HCT116 (cell line): ENCODE data around the gene GPC5. TPM values are rescaled to one million over a fixed set of nuclear protein-coding genes. Genes with fewer than 3 reads are reported as not detected.

Source experiments
- ATAC-seq: fragments of 200-7000 bp; cut with Tn5 transposase; 2 replicates; pipeline ENCODE4 v1.9.1; 2020; ENCODE audit warnings: mild to moderate bottlenecking, moderate library complexity
- BruUV-seq: library from RNA; stranded (reverse); fragments of 400-500 nt; replicated peaks from 2 replicates; lab custom pipeline; 2021; lab: Mats Ljungman, UMichigan
- CTCF ChIA-PET: fragments of 300-600 bp; sonication (Branson Sonifier 250); formaldehyde crosslinking; loops from one replicate; lab custom pipeline; 2021; ENCODE audit warnings: antibody characterized with exemption; lab: Charles Lee
- POLR2A ChIA-PET: fragments of 300-600, 350-600 bp; sonication (Branson Sonifier 250); formaldehyde crosslinking; loops from one replicate; lab custom pipeline; 2021; ENCODE audit warnings: antibody characterized with exemption; lab: Charles Lee
- RAD21 ChIA-PET, 2 experiments: fragments of 300-600 bp; sonication (Branson Sonifier 250); formaldehyde crosslinking; loops; one replicate each; lab custom pipeline; 2023; ENCODE audit warnings: low total read pairs in 2 of 2; ENCODE audit not compliant: uncharacterized antibody in 2 of 2, unreplicated experiment in 2 of 2, low non-redundant PET in 1 of 2; lab: Charles Lee
- DNase-seq: peaks from one replicate; pipeline ENCODE4 v3.0.0-alpha.2; 2010; ENCODE audit warnings: low read depth, low spot score
- H2AFZ ChIP-seq: fragments of 200-600 bp; shearing (Covaris generic), sonication (generic); 2 replicates; pipeline ENCODE4 v1.6.1; 2017; ENCODE audit warnings: low read depth, mixed run types, mixed read lengths, antibody characterized with exemption, low read length; ENCODE audit not compliant: poor library complexity, severe bottlenecking
- H3K27ac ChIP-seq: 2 replicates; pipeline ENCODE4 v1.5.1; 2012; ENCODE audit warnings: low read depth, low read length
- H3K27me3 ChIP-seq: fragments of 200-600 bp; sonication (generic); 2 replicates; pipeline ENCODE4 v1.6.1; 2016; ENCODE audit warnings: mixed run types, low read length, mixed read lengths; ENCODE audit not compliant: insufficient read depth
- H3K36me3 ChIP-seq, 2 experiments: fragments of 200-500 bp in 1 of 2; fragments of 200-600 bp in 1 of 2; sonication (Bioruptor generic) in 1 of 2; sonication (generic) in 1 of 2; 2 replicates each; pipeline versions ENCODE4 v1.5.1 to v1.6.1; 2014 to 2016; ENCODE audit warnings: low read length in 2 of 2, inconsistent platforms in 1 of 2, mixed read lengths in 1 of 2, mixed run types in 1 of 2; ENCODE audit not compliant: insufficient read depth in 2 of 2, control insufficient read depth in 1 of 2
- H3K4me1 ChIP-seq, 2 experiments: fragments of 200-600 bp in 1 of 2; sonication (generic) in 1 of 2; 2 replicates each; pipeline versions ENCODE4 v1.5.1 to v1.6.1; 2012 to 2017; ENCODE audit warnings: low read length in 2 of 2, inconsistent platforms in 1 of 2, mild to moderate bottlenecking in 1 of 2, mixed read lengths in 1 of 2, mixed run types in 1 of 2, moderate library complexity in 1 of 2; ENCODE audit not compliant: insufficient read depth in 2 of 2, control insufficient read depth in 1 of 2
- H3K4me2 ChIP-seq: fragments of 200-600 bp; sonication (generic); 2 replicates; pipeline ENCODE4 v1.6.1; 2017; ENCODE audit warnings: mixed run types, low read length, mixed read lengths
- H3K4me3 ChIP-seq, 2 experiments: fragments of 200-600 bp in 1 of 2; sonication (generic) in 1 of 2; replicated peaks in 1 of 2; 2 replicates each; pipeline ENCODE4 v1.5.1; 2011 to 2016; ENCODE audit warnings: low read length in 2 of 2, control low read depth in 1 of 2, low read depth in 1 of 2, mild to moderate bottlenecking in 1 of 2, mixed read lengths in 1 of 2, mixed run types in 1 of 2
- H3K79me2 ChIP-seq: fragments of 200-600 bp; sonication (generic); 2 replicates; pipeline ENCODE4 v1.6.1; 2017; ENCODE audit warnings: mild to moderate bottlenecking, mixed run types, low read length, moderate library complexity, mixed read lengths; ENCODE audit not compliant: insufficient read depth
- H3K9ac ChIP-seq: fragments of 200-600 bp; sonication (generic); 2 replicates; pipeline ENCODE4 v1.6.1; 2016; ENCODE audit warnings: low read length, mixed read lengths
- H3K9me2 ChIP-seq: fragments of 200-600 bp; sonication (generic), shearing (Covaris generic); 2 replicates; pipeline ENCODE4 v1.6.1; 2017; ENCODE audit warnings: mixed run types, mild to moderate bottlenecking, moderate library complexity; ENCODE audit not compliant: insufficient read depth
- H3K9me3 ChIP-seq, 2 experiments: fragments of 200-500 bp in 1 of 2; fragments of 200-600 bp in 1 of 2; sonication (Bioruptor generic) in 1 of 2; sonication (generic) in 1 of 2; 2 replicates each; pipeline ENCODE4 v1.6.1; 2014 to 2017; ENCODE audit warnings: low read length in 2 of 2, mixed read lengths in 2 of 2, inconsistent platforms in 1 of 2, low read depth in 1 of 2, mild to moderate bottlenecking in 1 of 2, mixed run types in 1 of 2, moderate library complexity in 1 of 2; ENCODE audit not compliant: control insufficient read depth in 1 of 2, insufficient read depth in 1 of 2
- H4K20me1 ChIP-seq: fragments of 200-600 bp; sonication (generic), shearing (Covaris generic); 2 replicates; pipeline ENCODE4 v1.6.1; 2017; ENCODE audit warnings: mixed run types, mild to moderate bottlenecking, moderate library complexity; ENCODE audit not compliant: insufficient read depth
- ATF3 ChIP-seq: IDR thresholded peaks from 2 replicates; pipeline ENCODE4 v1.6.1; 2012
- EZH2 ChIP-seq: fragments of 200-600 bp; sonication (generic); IDR thresholded peaks from 2 replicates; pipeline ENCODE4 v1.6.1; 2017; ENCODE audit warnings: antibody characterized with exemption, mixed run types
- RAD21 ChIP-seq: IDR thresholded peaks from 2 replicates; pipeline ENCODE4 v1.6.1; 2012; ENCODE audit warnings: low read depth, mild to moderate bottlenecking
- SP1 ChIP-seq: IDR thresholded peaks from 2 replicates; pipeline ENCODE4 v1.6.1; 2012; ENCODE audit warnings: low read depth
- YY1 ChIP-seq: IDR thresholded peaks from 2 replicates; pipeline ENCODE4 v1.6.1; 2011; ENCODE audit warnings: low read length, low read depth, moderate library complexity, mild to moderate bottlenecking; ENCODE audit not compliant: insufficient replicate concordance; ENCODE audit errors: extremely low read depth
- ZBTB33 ChIP-seq: IDR thresholded peaks from 2 replicates; pipeline ENCODE4 v1.6.1; 2011; ENCODE audit warnings: mild to moderate bottlenecking, low read length, moderate library complexity; ENCODE audit not compliant: insufficient replicate concordance; ENCODE audit errors: extremely low read depth
- intact Hi-C: fragments of 100-400 bp; cut with micrococcal nuclease; formaldehyde crosslinking; loops from 2 replicates; pipeline ENCODE4 v1.10.0; 2022
- total RNA-seq: library from RNA; stranded (reverse); gene quantifications from one replicate; pipeline ENCODE4 v1.2.1, GENCODE V29; 2021; ENCODE audit not compliant: unreplicated experiment

The GPC5 gene
- total RNA-seq, 1 experiment from 2014 or later = not detected

- H3K36me3 ChIP-seq = no peaks in the 10 kb centered on the region
- H3K9ac ChIP-seq = no peak overlapping the region
- CTCF ChIA-PET = no interaction called here
- no peak for TF ChIP-seq YY1
- TF ChIP-seq RAD21 = no peak
- no peak for TF ChIP-seq SP1
- TF ChIP-seq ATF3 = no peak
- TF ChIP-seq EZH2 = no peak
- TF ChIP-seq ZBTB33 = no peak
- peaks cover 0 to 14% of the 10 kb centered on the region in 2 experiments; a peak in 2 of 4 replicates for H3K9me3 ChIP-seq
- H2AFZ ChIP-seq = no peak overlapping the region
- no peak overlapping the region for H3K4me2 ChIP-seq
- POLR2A ChIA-PET = no interaction called here
- no peaks in the 10 kb centered on the region for H4K20me1 ChIP-seq
- H3K4me3 ChIP-seq = no peak overlapping the region
- no peaks in the 10 kb centered on the region for H3K9me2 ChIP-seq
- BruUV-seq = no TSS peak
- DNase-seq (no peak), ATAC-seq (no peak)
- RAD21 ChIA-PET = no interaction called here
- no peaks in the 10 kb centered on the region for H3K27me3 ChIP-seq
- H3K4me1 ChIP-seq = no peaks in the 10 kb centered on the region
- no peaks in the 10 kb centered on the region for H3K79me2 ChIP-seq
- H3K27ac ChIP-seq = no peak overlapping the region
- intact Hi-C loops = no loop called here
These were observed 155.7 kb downstream of the GPC5 start for GRCh38 chr13:91554101-91554500.
